ENCODE measurements around the gene UBE2E1.

GRCh38 chr3:23781051-23781450 is 24.7 kb upstream of the UBE2E1 start:
- no peak for TF ChIP-seq CTCF (conservative IDR thresholded peaks at IDR 0.05; ENCODE audit: low read depth, low read length)
- no peak for TF ChIP-seq POLR2A (IDR thresholded peaks at IDR 0.05; ENCODE audit: low read depth, low read length)
- no peak for TF ChIP-seq RAD21 (IDR thresholded peaks at IDR 0.05; ENCODE audit: low read length)
- TF ChIP-seq RCOR1 (IDR thresholded peaks at IDR 0.05; ENCODE audit: insufficient replicate concordance, low read length): no peak
- TF ChIP-seq ELK1 (IDR thresholded peaks at IDR 0.05; ENCODE audit: borderline replicate concordance, low read depth, low read length): no peak
- no peak for TF ChIP-seq MXI1 (IDR thresholded peaks at IDR 0.05; ENCODE audit: borderline replicate concordance, low read depth, low read length)
- no peak for TF ChIP-seq SMC3 (IDR thresholded peaks at IDR 0.05; ENCODE audit: low read depth, low read length)
- TF ChIP-seq RFX5 (IDR thresholded peaks at IDR 0.05; ENCODE audit: low read depth, low read length): no peak
- no peak for TF ChIP-seq BHLHE40 (IDR thresholded peaks at IDR 0.05; ENCODE audit: low read depth, low read length)
- no peak for TF ChIP-seq FOS (IDR thresholded peaks at IDR 0.05; ENCODE audit: low read depth, low read length)
- no peak for TF ChIP-seq USF2 (IDR thresholded peaks at IDR 0.05; ENCODE audit: low read depth, low read length)
- TF ChIP-seq MAFK (IDR thresholded peaks at IDR 0.05; ENCODE audit: low read depth, low read length): no peak
